Natural killer cell (primary cell): ENCODE results near the gene UTF1. TPM values are rescaled to one million over a fixed set of nuclear protein-coding genes. Genes with fewer than 3 reads are reported as not detected.

Source experiments
- ATAC-seq, 3 donors: fragments of 150-1000 bp in 2 of 3; fragments of 200-7000 bp in 1 of 3; cut with Tn5 transposase; 1 replicate in 1 of 3; 2 replicates in 2 of 3; pipeline ENCODE4 v1.10.0; 2021; ENCODE audit warnings: mild to moderate bottlenecking in 2 of 3, moderate library complexity in 2 of 3
- DNase-seq, 2 donors: peaks; one replicate each; pipeline versions ENCODE4 v3.0.0 to v3.0.0-alpha.2; 2013 to 2021; ENCODE audit warnings: mixed read lengths in 1 of 2
- H3K27ac ChIP-seq: one replicate; pipeline ENCODE4 v1.5.1; 2013; ENCODE audit warnings: mild to moderate bottlenecking, low read length
- H3K27me3 ChIP-seq: one replicate; pipeline ENCODE4 v1.6.1; 2013; ENCODE audit warnings: low read length; ENCODE audit not compliant: control insufficient read depth, insufficient read depth
- H3K36me3 ChIP-seq: one replicate; pipeline ENCODE4 v1.6.1; 2013; ENCODE audit warnings: low read length; ENCODE audit not compliant: control insufficient read depth, insufficient read depth
- H3K4me1 ChIP-seq: one replicate; pipeline ENCODE4 v1.6.1; 2013; ENCODE audit warnings: low read length; ENCODE audit not compliant: control insufficient read depth, insufficient read depth
- H3K4me3 ChIP-seq: one replicate; pipeline ENCODE4 v1.5.1; 2013; ENCODE audit warnings: low read length
- H3K9me3 ChIP-seq: one replicate; pipeline ENCODE4 v1.6.1; 2013; ENCODE audit warnings: low read length; ENCODE audit not compliant: control insufficient read depth, insufficient read depth
- H3K27ac Mint-ChIP-seq, 2 donors: one replicate each; pipeline ENCODE4 v1.8.0; 2022; ENCODE audit warnings: mild to moderate bottlenecking in 2 of 2, mixed read lengths in 2 of 2, moderate library complexity in 1 of 2
- H3K27me3 Mint-ChIP-seq, 2 donors: one replicate each; pipeline ENCODE4 v1.8.0; 2022; ENCODE audit warnings: low read depth in 2 of 2, mixed read lengths in 2 of 2
- H3K36me3 Mint-ChIP-seq: one replicate; pipeline ENCODE4 v1.8.0; 2022; ENCODE audit warnings: mixed read lengths
- H3K4me1 Mint-ChIP-seq, 2 donors: one replicate each; pipeline ENCODE4 v1.8.0; 2022; ENCODE audit warnings: mixed read lengths in 2 of 2
- H3K4me3 Mint-ChIP-seq: one replicate; pipeline ENCODE4 v1.8.0; 2022; ENCODE audit warnings: mild to moderate bottlenecking, moderate library complexity, mixed read lengths
- H3K9me3 Mint-ChIP-seq, 2 donors: one replicate each; pipeline ENCODE4 v1.8.0; 2022; ENCODE audit warnings: mixed read lengths in 2 of 2
- CTCF ChIP-seq: fragments of 200-600 bp; IDR thresholded peaks from one replicate; pipeline ENCODE4 v1.8.0; 2022; ENCODE audit warnings: antibody characterized with exemption
- WGBS: methylation state at CpG from one replicate; pipeline ENCODE4 v1.1.7; 2013; ENCODE audit warnings: missing lambda C conversion rate; ENCODE audit not compliant: insufficient coverage; 5-methylcytosine and 5-hydroxymethylcytosine counted together
- intact Hi-C: fragments of 100-400 bp; cut with micrococcal nuclease; formaldehyde crosslinking; loops from one replicate; pipeline ENCODE4 v1.14.2; 2022
- total RNA-seq, 4 donors: library from RNA; stranded (reverse); fragments of 120-200 nt in 1 of 4; gene quantifications; one replicate each; pipeline versions ENCODE4 v1.2.3 to v1.2.4, GENCODE V29; 2013 to 2022

Gene UTF1
- total RNA-seq, 3 donors from 2014 or later (not counting 1 experiment from before 2014, with no cell fraction given), result 0.31 to 0.33 TPM; not detected in 1

- Histone ChIP-seq H3K4me3 (no peak overlapping the region), H3K27me3 (no peaks in the 10 kb centered on the region), H3K4me1 (no peaks in the 10 kb centered on the region), H3K36me3 (no peaks in the 10 kb centered on the region), H3K27ac (no peak overlapping the region), H3K9me3 (no peaks in the 10 kb centered on the region)
- Mint-ChIP-seq H3K4me3 (peak overlapping the region; percentile 25), H3K9me3 (no peaks in the 10 kb centered on the region), H3K27me3 (no peaks in the 10 kb centered on the region), H3K36me3 (no peaks in the 10 kb centered on the region), H3K4me1 (no peaks in the 10 kb centered on the region), H3K27ac (no peak overlapping the region)
- WGBS, result 93% methylated on average over 15 of the region's 15 CpGs
- ATAC-seq, result no peak
- no peak for TF ChIP-seq CTCF
- intact Hi-C loops, result no loop called here
- no peak for DNase-seq
Observed at GRCh38 chr10:133200621-133201031, 29.4 kb upstream of the UTF1 start.

- Histone ChIP-seq H3K4me3 (no peak overlapping the region), H3K9me3 (no peaks in the 10 kb centered on the region), H3K4me1 (no peaks in the 10 kb centered on the region), H3K27ac (no peak overlapping the region), H3K27me3 (no peaks in the 10 kb centered on the region), H3K36me3 (no peaks in the 10 kb centered on the region)
- WGBS, result 90% methylated on average over 57 of the region's 57 CpGs
- DNase-seq, result no peak
- no peak for TF ChIP-seq CTCF
- Mint-ChIP-seq H3K36me3 (no peaks in the 10 kb centered on the region), H3K9me3 (no peaks in the 10 kb centered on the region), H3K4me3 (no peak overlapping the region), H3K27me3 (no peaks in the 10 kb centered on the region), H3K4me1 (no peaks in the 10 kb centered on the region), H3K27ac (no peak overlapping the region)
- intact Hi-C loops, result no loop called here
- no peak for ATAC-seq
Observed at GRCh38 chr10:133201151-133201947, 28.7 kb upstream of the UTF1 start.

GRCh38 chr10:133201948-133202725 lies 27.9 kb upstream of the UTF1 start:
- Mint-ChIP-seq H3K9me3 (no peaks in the 10 kb centered on the region), H3K27ac (no peak overlapping the region), H3K4me3 (no peak overlapping the region), H3K27me3 (no peaks in the 10 kb centered on the region), H3K4me1 (no peaks in the 10 kb centered on the region), H3K36me3 (no peaks in the 10 kb centered on the region)
- Histone ChIP-seq H3K27me3 (no peaks in the 10 kb centered on the region), H3K4me1 (no peaks in the 10 kb centered on the region), H3K27ac (no peak overlapping the region), H3K36me3 (no peaks in the 10 kb centered on the region), H3K9me3 (no peaks in the 10 kb centered on the region), H3K4me3 (no peak overlapping the region)
- 77% methylated on average over 29 of the region's 29 CpGs for WGBS
- intact Hi-C loops, result no loop called here
- TF ChIP-seq CTCF, result no peak
- ATAC-seq (no peak), DNase-seq (no peak)
